Stimulated activated CD4-positive, alpha-beta T cell treated with anti-CD3 and anti-CD28 coated beads, Interleukin-4, amount 100 ng/mL, for 48 hours (primary cell): ENCODE measurements around the gene P2RY10.
"Not testable (repeated sequence)": the region's sequence is repeated elsewhere in the genome, so short reads cannot be mapped to it uniquely, and the experiment has no call there.

Source experiments
- DNase-seq, 2 donors: peaks; one replicate each; pipeline ENCODE4 v3.0.0-alpha.2; 2020; ENCODE audit warnings: low read depth in 2 of 2

The P2RY10 gene

DNA sequence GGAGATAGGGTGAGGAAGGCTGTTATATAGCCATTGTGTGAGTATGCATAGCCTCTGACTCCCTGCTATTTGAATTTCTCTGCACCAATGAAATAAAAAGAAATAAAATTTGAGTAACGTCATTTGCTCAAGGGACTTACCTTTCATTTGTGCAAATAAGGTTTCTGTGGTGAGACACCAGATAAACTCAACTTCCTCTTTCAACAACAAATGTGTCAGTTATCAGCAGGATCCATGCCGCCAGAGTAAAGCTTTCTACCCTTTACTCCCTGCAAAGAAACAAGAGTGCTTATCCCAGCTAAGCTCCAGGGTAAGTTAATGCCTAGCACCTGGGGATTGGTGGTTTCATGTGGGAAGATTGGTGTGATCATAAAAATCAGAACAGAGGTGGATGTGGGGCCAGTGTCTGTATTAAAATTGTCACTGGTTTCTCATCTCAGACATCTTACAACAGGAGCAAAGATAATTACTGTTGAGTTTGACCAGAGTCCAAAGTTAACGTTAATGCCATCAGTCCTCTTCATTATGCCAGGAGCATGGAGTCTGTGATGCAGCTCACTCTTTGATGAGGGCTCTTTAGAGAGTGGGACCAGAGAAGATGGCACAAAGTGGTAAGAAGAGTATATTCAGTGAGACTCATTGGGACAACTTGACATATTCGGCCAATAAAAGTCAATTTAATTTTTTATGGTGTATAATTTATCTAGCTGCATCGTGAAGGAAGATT lies at the start of gene P2RY10:
TSS of gene P2RY10 (plus strand) at position 206 of the 727 bp plus-strand sequence. CDS start 15,130 bp downstream, outside the sequence.
- no peak for DNase-seq

DNA sequence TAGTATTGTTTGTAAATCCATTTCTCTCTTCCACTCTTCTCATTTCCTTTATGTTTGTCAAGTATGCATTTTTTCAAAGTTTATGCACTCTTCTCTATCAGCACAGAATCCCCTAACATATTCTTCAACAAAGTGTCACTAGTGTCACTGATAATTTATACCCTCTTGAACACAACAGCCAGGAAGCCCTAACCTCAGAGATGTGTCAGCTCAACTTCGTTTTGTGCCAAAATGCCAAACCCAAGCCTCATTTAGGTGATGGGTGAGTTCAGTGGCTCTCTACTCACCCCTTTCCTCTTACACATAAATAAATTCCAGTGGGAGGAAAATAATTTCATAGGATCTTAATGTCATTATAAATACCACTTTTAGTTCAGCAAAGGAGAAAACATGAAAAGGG lies 22.4 kb upstream of the P2RY10 start:
- DNase-seq = no peak

DNA sequence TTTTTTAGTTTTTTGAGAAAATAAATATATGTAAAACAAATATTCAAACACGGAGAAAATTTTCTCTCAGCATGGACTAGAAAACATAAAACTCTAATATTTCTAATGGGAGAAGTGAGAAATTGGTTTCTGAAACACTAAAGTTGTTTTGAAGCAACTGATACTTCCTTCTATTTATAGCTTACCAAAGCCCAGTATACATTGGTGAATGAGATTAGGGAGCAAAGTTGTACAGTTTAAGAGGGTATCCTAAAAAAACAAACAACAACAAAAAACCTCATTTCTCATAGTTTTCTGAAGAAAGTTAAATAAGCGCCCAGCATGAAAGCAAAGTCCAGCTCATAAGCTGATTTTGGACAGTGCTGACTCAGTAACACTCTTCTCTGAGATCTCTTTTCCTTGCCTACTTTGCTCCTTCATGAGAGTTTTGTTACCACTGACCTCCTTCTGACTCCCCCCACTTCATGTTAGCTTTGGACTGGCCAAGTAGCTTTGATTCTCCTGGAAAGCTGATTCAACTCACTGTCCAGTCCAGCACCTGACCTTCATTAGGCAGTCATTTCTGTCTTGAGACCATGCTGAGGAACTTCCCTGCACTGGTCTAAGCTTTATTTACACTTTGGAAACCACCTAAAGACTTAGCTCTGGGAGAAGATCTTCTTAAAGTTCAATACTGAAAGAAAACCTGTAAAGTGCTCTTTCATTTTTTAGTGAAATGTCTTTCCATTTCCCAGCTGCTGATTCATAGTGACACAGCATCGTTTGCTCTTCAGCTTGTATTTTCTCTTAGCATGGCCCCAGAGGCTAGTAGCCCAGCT lies 21.8 kb upstream of the P2RY10 start:
- DNase-seq = no peak

GRCh38 chrX:78931814-78932213 lies 13.4 kb upstream of the P2RY10 start:
- no peak for DNase-seq

DNA sequence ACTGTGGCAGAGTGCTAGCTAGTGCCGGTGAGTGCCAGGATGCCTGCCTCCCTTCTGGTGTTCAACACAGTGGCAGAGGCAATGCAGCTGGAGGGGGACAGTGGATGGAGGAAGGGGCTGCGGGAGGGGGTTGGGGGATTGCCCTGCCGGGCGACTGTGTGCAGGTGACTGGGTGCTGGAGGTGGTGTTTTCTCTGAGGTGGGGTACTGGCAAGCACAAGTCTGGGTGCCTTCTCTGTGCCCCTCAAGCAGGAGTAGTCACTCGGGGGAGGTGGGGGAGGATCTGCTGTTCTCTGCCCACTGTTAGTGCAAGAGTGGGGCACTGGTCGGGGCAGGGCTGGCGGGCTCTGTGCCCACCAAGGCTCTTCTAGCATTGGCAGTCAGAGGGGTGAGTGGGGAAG lies 10.3 kb upstream of the P2RY10 start:
- no peak for DNase-seq

DNA sequence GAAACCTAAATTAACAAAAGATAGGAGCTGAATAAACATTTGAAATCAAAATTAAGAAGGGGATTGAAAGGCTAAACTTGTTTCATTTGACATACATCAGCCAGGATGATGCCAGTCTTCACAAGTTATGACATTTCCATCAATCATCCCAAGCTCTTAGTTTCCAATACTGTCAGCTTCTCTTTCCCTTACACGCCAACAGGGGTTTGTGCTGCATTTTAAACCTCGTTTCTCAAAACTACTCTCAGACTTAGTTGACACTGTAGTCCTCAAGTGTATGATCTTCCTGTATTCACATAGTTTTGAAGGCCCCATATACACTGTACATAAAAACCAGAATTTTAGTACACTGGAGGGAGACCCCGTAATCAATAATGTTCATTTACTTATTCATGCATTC lies 840 bp upstream of the P2RY10 start:
- DNase-seq = no peak

DNA sequence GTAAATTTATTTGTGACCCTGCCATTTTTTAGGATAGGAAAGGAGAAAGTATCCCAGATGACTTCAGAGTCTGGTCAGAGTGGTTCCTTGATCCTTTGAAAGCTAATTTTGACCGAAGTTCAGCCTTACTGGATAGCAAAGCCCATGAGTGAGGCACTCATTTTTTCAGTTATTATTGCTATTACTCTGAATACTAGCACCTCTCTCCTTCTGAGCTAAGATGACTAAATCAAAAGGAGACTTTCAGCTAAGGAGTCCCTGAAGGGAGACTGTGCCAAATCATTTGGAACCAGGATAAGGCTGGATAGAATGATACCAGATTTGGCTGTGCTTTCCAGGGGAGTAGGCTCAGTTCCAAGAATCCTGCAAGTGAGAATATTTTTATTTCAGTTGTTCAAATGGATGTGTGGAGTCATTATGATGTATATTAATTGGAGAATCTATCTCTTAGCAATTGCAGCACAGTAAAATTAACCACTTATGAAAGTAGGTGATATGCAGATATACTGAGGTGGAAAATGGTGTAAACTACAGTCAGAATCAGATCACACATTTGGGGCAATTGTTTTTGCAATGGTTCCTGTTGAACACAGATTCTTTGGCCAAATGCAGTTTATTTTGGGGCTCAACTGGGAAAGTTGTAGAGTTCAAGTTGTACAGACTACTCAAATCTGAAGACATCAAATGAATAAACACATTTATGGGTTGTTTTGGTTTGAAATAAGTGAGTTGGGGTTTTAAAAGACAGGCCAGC lies 1.2 kb downstream of the P2RY10 start:
- DNase-seq = no peak

DNA sequence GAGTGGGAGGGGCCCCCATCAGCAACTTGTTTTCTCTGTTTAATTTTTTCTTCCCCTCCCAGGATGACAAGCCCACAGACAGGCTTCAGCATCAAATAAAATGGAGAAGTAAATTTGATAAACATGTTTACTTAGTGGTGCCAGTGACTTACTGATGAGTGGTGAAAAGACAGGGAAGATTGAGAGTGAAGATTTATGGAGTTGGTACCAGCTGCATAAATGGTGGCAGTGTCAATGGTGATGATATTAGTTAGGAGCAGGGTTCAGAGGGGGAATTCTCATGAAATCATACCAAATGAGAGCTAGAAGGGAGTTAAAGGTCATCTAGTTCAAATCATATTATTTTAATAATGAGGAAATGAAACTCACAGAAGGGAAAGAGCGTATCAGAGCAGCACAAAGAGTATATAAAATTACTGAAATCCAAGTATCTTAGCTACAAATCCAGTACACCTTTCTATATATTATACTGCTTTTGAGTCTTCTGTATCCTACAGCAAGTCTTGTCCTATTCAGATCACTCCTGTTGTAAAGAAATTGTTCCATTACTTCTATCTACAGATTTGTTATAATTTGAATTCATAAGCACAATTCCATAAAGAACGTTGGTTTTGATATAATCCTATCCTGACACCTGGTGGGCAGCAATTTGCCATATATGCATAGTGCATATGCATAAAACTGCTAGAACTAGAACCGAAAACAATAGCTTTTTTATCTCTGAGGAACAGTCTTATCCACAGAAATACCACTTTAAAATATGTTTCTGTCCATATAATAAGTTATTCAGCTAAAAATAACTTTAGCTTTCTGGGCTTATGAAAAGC lies 5.0 kb downstream of the P2RY10 start:
- no peak for DNase-seq

GRCh38 chrX:78957049-78957767 lies 12.0 kb downstream of the P2RY10 start:
- DNase-seq = no peak

GRCh38 chrX:78957768-78958130 lies 12.6 kb downstream of the P2RY10 start:
- no peak for DNase-seq

DNA sequence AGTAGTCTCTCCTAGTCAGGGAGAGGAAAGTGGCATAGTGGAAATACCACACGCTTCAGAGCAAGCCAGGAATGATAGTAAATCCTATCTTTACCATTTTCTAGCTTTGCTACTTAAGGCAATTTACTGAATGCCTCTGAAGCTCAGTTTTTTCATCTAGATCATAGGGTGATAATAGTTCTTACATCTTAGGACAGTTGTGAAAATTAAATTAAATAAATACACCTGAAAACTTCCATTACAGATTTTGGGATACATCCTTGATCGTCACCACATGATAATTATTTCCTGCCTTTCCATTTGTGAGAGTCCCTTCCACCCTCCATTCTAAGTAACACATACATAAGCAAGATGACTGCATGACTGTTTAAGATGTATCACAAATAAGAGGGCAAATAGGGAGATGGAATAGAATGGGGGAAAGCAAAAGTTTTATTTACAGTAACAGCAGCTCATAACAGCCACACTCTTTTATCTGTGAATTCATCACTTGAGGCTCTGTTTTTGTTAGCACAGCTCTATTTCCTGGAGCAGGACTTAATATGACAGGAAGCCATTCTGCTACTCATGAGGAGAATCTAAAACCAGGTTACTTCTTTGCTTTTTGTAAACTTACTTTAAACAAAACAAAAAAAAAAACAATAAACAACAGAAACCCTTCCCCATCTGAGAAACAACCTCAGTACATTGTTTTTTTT lies 13.4 kb downstream of the P2RY10 start:
- no peak for DNase-seq

DNA sequence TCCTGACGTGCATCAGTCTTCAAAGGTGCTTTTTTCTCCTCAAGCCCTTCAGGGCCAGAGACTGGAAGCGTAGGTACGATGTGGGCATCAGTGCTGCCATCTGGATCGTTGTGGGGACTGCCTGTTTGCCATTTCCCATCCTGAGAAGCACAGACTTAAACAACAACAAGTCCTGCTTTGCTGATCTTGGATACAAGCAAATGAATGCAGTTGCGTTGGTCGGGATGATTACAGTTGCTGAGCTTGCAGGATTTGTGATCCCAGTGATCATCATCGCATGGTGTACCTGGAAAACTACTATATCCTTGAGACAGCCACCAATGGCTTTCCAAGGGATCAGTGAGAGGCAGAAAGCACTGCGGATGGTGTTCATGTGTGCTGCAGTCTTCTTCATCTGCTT lies 15.7 kb downstream of the P2RY10 start:
- DNase-seq = no peak

DNA sequence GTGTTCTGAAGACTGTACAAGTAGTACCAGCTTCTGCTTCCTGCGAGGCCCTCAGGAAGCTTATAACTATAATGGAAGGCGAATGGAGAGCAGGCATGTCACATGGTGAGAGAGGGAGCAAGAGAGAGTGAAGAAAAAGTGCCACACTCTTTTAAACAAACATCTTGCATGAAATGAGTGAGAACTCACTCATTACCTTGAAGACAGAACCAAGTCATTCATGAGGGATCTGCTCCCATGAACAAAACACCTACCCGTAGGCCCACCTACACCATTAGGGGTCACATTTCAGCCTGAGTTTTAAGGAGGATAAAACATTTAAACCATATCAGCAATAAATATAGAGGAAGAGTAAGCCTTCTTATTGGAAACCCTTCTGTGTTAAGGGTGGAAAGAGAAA lies 19.4 kb downstream of the P2RY10 start:
- DNase-seq = no peak

- no peak for DNase-seq
Observed at GRCh38 chrX:78979789-78980464, 34.7 kb downstream of the P2RY10 start.

DNA sequence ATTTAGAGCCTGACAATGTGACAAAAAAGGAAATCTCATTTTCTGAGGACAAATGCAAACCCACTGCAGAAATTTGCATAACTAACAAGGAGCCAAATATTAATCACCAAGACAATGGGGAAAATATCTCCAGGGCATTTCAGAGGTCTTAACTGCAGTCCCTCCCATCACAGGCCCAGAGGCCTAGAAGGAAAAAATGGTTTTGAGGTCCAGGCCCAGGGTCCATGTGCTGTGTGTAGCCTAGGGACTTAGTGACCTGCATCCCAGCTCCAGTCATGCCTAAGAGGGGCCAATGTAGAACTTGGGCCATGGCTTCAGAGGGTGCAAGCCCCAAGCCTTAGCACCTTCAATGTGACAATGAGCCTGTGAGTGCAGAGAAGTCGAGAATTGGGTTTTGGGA lies 44.2 kb downstream of the P2RY10 start:
- DNase-seq = no peak

DNA sequence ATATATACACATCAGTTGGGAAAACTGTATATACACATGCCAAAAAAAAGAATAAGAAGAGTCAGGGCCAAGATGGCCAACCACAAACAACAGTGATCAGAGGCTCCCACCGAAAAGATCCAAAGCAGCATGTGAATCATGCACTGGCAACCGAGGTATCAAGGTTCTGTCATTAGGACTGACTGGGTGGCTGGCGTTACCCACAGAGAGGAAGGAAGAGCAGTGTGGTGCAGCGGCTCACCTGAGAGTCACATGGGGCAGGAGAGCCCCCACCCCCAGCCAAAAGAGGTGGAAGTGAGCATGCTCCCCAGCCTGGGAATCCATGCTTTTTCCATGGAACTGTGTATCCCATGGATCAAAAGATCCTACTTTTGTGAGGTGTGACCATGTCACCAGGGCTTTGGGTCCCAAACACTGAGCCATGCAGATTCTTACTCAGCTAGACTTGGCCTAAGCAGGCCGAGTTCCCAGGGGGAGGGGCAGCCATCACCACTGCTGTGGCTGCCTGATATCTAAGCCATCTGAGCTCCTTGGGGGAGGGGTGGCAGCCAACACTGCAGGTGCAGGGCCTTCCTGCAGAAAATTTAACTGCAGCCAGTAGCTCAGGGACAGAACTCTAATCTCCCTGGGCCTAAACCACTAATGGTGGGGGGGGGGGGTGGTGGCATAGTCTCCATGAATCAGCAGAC lies 52.8 kb downstream of the P2RY10 start:
- DNase-seq = no peak

DNA sequence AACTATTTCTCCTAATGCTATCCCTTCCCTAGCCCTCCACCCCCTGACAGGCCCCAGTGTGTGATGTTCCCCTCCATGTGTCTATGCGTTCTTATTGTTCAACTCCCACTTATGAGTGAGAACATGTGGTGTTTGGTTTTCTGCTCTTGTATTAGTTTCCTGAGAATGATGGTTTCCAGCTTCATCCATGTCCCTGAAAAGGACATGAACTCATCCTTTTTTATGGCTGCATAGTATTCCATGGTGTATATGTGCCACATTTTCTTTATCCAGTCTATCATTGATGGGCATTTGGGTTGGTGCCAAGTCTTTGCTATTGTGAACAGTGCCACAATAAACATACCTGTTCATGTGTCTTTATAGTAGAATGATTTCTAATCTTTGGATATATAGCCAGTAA lies 62.3 kb downstream of the P2RY10 start:
- not testable (repeated sequence) for DNase-seq
